ENCODE results near the gene MEGF11. TPM values are rescaled to one million over a fixed set of nuclear protein-coding genes. Genes with fewer than 3 reads are reported as not detected.
A peak's percentile ranks its signal among the peaks of the same experiment; 100 is the strongest.

The MEGF11 gene
- total RNA-seq, 2 donors from 2014 or later, result not detected

DNA sequence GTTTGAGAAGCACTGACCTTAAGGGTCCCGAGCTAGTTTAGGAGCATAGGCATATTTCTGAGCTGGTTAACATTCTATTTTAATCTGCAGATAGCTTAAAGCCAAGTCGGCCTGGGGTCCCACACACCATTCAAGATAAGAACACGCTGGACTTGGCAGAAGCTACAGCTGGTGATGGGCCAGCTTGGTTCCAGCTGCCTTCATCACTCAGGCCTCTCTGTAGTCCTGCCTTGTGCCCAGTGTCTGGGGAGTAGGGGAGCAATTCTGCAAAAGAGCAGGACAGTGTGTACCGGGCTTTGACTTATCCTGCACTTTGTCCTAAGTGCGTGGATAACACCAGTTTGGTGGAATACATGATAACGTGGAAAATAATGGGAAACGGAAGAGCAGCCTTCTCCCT lies 164.5 kb downstream of the MEGF11 start:
- no peak overlapping the region for H3K27ac ChIP-seq
- DNase-seq, result no peak
- H3K4me3 ChIP-seq, result no peak overlapping the region
- H3K4me1 ChIP-seq, result no peaks in the 10 kb centered on the region
- intact Hi-C loops (cut with DNase I), result no loop called here
- no peaks in the 10 kb centered on the region for H3K36me3 ChIP-seq
- no peaks in the 10 kb centered on the region for H3K9me3 ChIP-seq
- TF ChIP-seq, protein P1, sequence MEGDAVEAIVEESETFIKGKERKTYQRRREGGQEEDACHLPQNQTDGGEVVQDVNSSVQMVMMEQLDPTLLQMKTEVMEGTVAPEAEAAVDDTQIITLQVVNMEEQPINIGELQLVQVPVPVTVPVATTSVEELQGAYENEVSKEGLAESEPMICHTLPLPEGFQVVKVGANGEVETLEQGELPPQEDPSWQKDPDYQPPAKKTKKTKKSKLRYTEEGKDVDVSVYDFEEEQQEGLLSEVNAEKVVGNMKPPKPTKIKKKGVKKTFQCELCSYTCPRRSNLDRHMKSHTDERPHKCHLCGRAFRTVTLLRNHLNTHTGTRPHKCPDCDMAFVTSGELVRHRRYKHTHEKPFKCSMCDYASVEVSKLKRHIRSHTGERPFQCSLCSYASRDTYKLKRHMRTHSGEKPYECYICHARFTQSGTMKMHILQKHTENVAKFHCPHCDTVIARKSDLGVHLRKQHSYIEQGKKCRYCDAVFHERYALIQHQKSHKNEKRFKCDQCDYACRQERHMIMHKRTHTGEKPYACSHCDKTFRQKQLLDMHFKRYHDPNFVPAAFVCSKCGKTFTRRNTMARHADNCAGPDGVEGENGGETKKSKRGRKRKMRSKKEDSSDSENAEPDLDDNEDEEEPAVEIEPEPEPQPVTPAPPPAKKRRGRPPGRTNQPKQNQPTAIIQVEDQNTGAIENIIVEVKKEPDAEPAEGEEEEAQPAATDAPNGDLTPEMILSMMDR (IDR thresholded peaks at IDR 0.05), result no peak
- no peak overlapping the region for H3K9ac ChIP-seq (ENCODE audit: low read depth in 2 of 2, low read length in 2 of 2)
- H3K27me3 ChIP-seq, result no peaks in the 10 kb centered on the region

DNA sequence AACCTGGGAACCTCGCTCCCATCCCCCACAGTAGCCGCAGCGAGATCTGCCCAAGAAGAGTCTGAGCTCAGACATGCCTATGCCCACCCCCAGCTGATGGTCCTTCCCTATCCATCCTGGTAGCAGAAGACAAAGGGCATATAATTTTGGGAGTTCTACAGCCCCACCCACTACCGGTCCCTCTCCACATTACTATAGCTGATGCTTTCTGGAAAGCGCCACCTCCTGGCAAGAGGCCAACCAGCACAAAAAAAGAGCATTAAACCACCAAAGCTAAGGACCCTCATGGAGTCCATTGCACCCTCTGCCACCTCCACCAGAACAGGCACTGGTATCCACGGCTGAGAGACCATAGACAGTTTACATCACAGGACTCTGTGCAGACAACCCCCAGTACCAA lies 168.4 kb downstream of the MEGF11 start:
- Histone ChIP-seq H3K4me3 (no peak overlapping the region), H3K27ac (no peak overlapping the region), H3K36me3 (no peaks in the 10 kb centered on the region), H3K9me3 (no peaks in the 10 kb centered on the region), H3K4me1 (no peaks in the 10 kb centered on the region), H3K27me3 (no peaks in the 10 kb centered on the region), H3K9ac (ENCODE audit: low read depth in 2 of 2, low read length in 2 of 2) (no peak overlapping the region)
- intact Hi-C loops (cut with DNase I), result no loop called here
- TF ChIP-seq, protein P1 (IDR thresholded peaks at IDR 0.05), result no peak
- DNase-seq, result no peak

DNA sequence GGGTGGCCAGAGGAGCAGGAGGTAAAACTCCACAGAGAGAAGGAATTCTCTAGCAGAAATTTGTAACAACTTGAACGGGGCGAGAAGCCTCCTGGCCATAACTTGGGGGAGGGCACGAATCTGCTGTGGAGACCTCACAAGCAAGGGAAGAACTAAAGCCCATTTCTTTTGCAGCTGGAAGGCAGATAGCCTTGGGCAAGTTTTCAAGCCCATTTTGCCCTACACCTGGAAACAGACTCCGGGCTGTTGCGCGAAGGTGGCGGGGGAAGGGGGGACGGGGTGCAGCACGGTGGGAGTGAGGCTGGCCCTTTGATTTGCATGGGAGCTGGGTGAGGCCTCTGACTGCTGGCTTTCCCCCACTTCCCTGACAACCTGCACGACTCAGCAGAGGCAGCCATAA lies 168.8 kb downstream of the MEGF11 start:
- no peaks in the 10 kb centered on the region for H3K36me3 ChIP-seq
- no peak for DNase-seq
- no peaks in the 10 kb centered on the region for H3K27me3 ChIP-seq
- no peaks in the 10 kb centered on the region for H3K9me3 ChIP-seq
- H3K27ac ChIP-seq, result no peak overlapping the region
- no peak overlapping the region for H3K9ac ChIP-seq (ENCODE audit: low read depth in 2 of 2, low read length in 2 of 2)
- H3K4me3 ChIP-seq, result no peak overlapping the region
- intact Hi-C loops (cut with DNase I), result no loop called here
- H3K4me1 ChIP-seq, result no peaks in the 10 kb centered on the region
- TF ChIP-seq, protein P1 (IDR thresholded peaks at IDR 0.05), result no peak

DNA sequence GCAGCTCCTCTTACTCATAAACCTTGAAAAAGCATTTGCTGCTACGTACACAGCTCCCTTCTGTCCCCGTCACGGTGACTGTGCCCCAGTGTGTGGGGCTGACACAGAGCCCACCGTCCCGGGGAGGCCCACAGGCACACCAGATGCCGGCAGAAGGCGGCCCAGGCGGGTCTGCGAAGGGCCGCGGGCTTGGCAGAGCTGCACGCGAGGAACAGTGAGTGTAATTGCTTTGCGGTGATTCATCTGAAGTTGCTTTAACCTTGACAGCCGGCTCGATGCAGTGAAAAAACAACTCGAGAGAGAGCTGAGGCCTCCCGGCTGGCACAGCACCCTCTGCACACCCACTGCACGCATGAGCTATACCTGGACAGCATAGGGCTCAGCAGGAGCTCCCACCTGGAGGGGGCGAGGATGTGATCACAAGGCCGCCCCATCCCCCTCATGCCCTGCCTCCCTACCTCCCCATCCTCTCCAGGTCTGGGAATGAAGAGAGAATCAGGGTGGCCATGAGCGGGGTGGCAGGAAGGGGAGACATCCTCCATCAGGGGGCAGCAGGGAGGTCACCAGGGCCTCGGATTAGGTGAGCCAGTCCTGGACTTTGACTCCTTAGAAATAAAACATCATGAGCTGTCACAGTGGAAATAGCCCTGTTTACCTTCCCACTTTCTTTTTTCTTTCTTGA lies 172.7 kb downstream of the MEGF11 start:
- H3K9me3 ChIP-seq, result no peaks in the 10 kb centered on the region
- TF ChIP-seq, protein P1 (IDR thresholded peaks at IDR 0.05), result peak; percentile 20
- peak; percentile 50 for DNase-seq
- H3K27me3 ChIP-seq, result no peaks in the 10 kb centered on the region
- no peak overlapping the region for H3K27ac ChIP-seq
- H3K9ac ChIP-seq (ENCODE audit: low read depth in 2 of 2, low read length in 2 of 2), result no peak overlapping the region
- H3K36me3 ChIP-seq, result no peaks in the 10 kb centered on the region
- intact Hi-C loops (cut with DNase I), result no loop called here
- no peaks in the 10 kb centered on the region for H3K4me1 ChIP-seq
- H3K4me3 ChIP-seq, result no peak overlapping the region

DNA sequence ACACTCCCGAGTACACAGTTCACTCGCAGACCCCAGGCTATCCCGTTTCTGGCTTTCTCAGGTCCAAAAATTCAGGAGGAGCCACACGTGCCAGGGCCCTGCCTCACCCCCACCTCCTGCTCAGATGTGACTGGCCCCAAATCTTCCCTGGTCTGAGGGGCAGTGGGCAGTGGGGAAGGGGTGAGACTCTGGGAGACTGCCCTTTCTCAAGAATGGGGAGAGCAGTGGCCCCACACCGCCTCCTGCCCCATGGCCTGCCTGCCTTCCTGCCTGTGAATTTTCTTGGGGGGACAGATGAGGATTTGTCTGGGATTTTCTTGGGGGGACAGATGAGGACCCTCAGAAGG lies 174.6 kb downstream of the MEGF11 start:
- H3K9ac ChIP-seq (ENCODE audit: low read depth in 2 of 2, low read length in 2 of 2), result no peak overlapping the region
- no peak for DNase-seq
- no peaks in the 10 kb centered on the region for H3K9me3 ChIP-seq
- no peak overlapping the region for H3K4me3 ChIP-seq
- H3K27ac ChIP-seq, result no peak overlapping the region
- TF ChIP-seq, protein P1 (IDR thresholded peaks at IDR 0.05), result no peak
- no peaks in the 10 kb centered on the region for H3K36me3 ChIP-seq
- no peaks in the 10 kb centered on the region for H3K4me1 ChIP-seq
- intact Hi-C loops (cut with DNase I), result no loop called here
- H3K27me3 ChIP-seq, result no peaks in the 10 kb centered on the region
